Measurements from ENCODE around the gene VPS8. TPM values are rescaled to one million over a fixed set of nuclear protein-coding genes. Genes with fewer than 3 reads are reported as not detected.
A peak's percentile ranks its signal among the peaks of the same experiment; 100 is the strongest.

The VPS8 gene
- total and polyA plus RNA-seq, 2 of the 13 experiments (the other 11 are each of a cell fraction or from before 2014, with no cell fraction given): 14.2 to 35.1 TPM

- Histone ChIP-seq H3K79me2 (ENCODE audit: insufficient read depth, low read length) (no peaks in the 10 kb centered on the region), H3K36me3 (replicated peaks in 1 of 2; ENCODE audit: control insufficient read depth in 1 of 2, insufficient read depth in 2 of 2, low read length in 2 of 2) (no peaks in the 10 kb centered on the region), H3K27me3 (ENCODE audit: control insufficient read depth in 1 of 2, insufficient read depth in 2 of 2, low read length in 2 of 2) (peaks cover 0 to 1% of the 10 kb centered on the region in 2 experiments; a peak in 2 of 5 replicates), H3K4me2 (ENCODE audit: low read depth, low read length) (peak overlapping the region; percentile 64), H3K9me3 (ENCODE audit: low read length) (no peaks in the 10 kb centered on the region), H3K27ac (ENCODE audit: extremely low read length, insufficient read depth, low read length) (no peak overlapping the region), H2AFZ (ENCODE audit: low read length) (peak overlapping the region; percentile 72), H3K4me3 (replicated peaks in 1 of 3; ENCODE audit: insufficient read depth in 1 of 3, low read depth in 2 of 3, low read length in 3 of 3) (peak overlapping the region; percentile 8 to 42 (median 11); a peak in 3 of 6 replicates), H3K9ac (ENCODE audit: insufficient read depth, low read depth, low read length) (peak overlapping the region; percentile 35), H3K4me1 (ENCODE audit: insufficient read depth, low read length) (peaks cover 26% of the 10 kb centered on the region), H4K20me1 (ENCODE audit: insufficient read depth, low read length) (no peaks in the 10 kb centered on the region)
- in situ Hi-C loops (cut with HindIII; ENCODE audit: extremely low pct_ligation_motif_present, low pct_unique_long_range_greater_than_20kb): loop anchor here (5.0 kb wide), 1 partner anchor 107 kb away; no protein-coding TSS in a partner anchor
- POLR2A ChIA-PET: interaction anchor here (0.7 to 1.0 kb wide), 2 partner anchors 25 to 105 kb away, joined by 3 to 9 read pairs; no protein-coding TSS in a partner anchor
- BruUV-seq (replicated peaks): no TSS peak
- CTCF ChIA-PET (ENCODE audit: low intra/inter-chr PET ratio, low total read pairs): interaction anchor here (0.7 to 4.4 kb wide), 2 partner anchors 106 to 196 kb away, joined by 3 to 38 read pairs; no protein-coding TSS in a partner anchor
- intact Hi-C loops (cut with micrococcal nuclease; ENCODE audit: unreplicated experiment): loop anchor here (1.0 to 2.0 kb wide), 3 partner anchors 32 to 196 kb away; no protein-coding TSS in a partner anchor
- peak; percentile 61 for FAIRE-seq
- WGBS (ENCODE audit: low lambda C conversion rate): 55% methylated on average over 20 of the region's 22 CpGs
- peak; percentile 97 for ATAC-seq
- DNase-seq (ENCODE audit: low spot score): peak; percentile 73
- TF ChIP-seq ZMYM3 (CRISPR knock-in tag; IDR thresholded peaks at IDR 0.05) (0 out of 2 replicates have a peak, but pooled peaks have one; percentile 26), CTCF (CRISPR knock-in tag; IDR thresholded peaks at IDR 0.05) (peak; percentile 79), ZNF263 (CRISPR knock-in tag; IDR thresholded peaks at IDR 0.05) (peak; percentile 74), ZNF674 (CRISPR knock-in tag; IDR thresholded peaks at IDR 0.05; ENCODE audit: low read depth) (no peak), ZNF350 (CRISPR knock-in tag; IDR thresholded peaks at IDR 0.05; ENCODE audit: borderline replicate concordance, low read depth) (no peak), ZZZ3 (CRISPR knock-in tag; IDR thresholded peaks at IDR 0.05; ENCODE audit: borderline replicate concordance) (0 out of 2 replicates have a peak, but pooled peaks have one; percentile 56), ZBTB4 (CRISPR knock-in tag; IDR thresholded peaks at IDR 0.05; ENCODE audit: borderline replicate concordance) (peak; percentile 83; the same call in 1 of the 2 replicates), BCL6 (CRISPR knock-in tag; IDR thresholded peaks at IDR 0.05) (peak; percentile 17; the same call in 1 of the 2 replicates), HMG20B (CRISPR knock-in tag; conservative IDR thresholded peaks at IDR 0.05) (0 out of 2 replicates have a peak, but pooled peaks have one; percentile 26), ELF1 (CRISPR knock-in tag; IDR thresholded peaks at IDR 0.05) (peak; percentile 71), DRAP1 (CRISPR knock-in tag; IDR thresholded peaks at IDR 0.05) (no peak), TEAD3 (CRISPR knock-in tag; optimal IDR thresholded peaks at IDR 0.05; ENCODE audit: borderline replicate concordance) (peak; percentile 54), ZNF788 (CRISPR knock-in tag; IDR thresholded peaks at IDR 0.05; ENCODE audit: borderline replicate concordance) (peak; percentile 60; the same call in 1 of the 2 replicates), ZNF770 (CRISPR knock-in tag; IDR thresholded peaks at IDR 0.05) (peak; percentile 37; the same call in 1 of the 2 replicates)
These were observed 258.7 kb downstream of the VPS8 start for GRCh38 chr3:185070491-185071286.

Measured in HepG2 (cell line).